Mesendoderm (in vitro differentiated cells): ENCODE results near the gene DNAJB5.
A peak's percentile ranks its signal among the peaks of the same experiment; 100 is the strongest.

Experiments used
- DNase-seq: peaks from one replicate; pipeline ENCODE4 v3.0.0; 2013
- H2AK5ac ChIP-seq: 2 replicates; pipeline ENCODE4 v1.6.1; 2013; ENCODE audit warnings: low read length, inconsistent platforms
- H2BK120ac ChIP-seq: 2 replicates; pipeline ENCODE4 v1.6.1; 2013; ENCODE audit warnings: low read depth, mild to moderate bottlenecking, low read length, moderate library complexity, mixed read lengths
- H2BK15ac ChIP-seq: replicated peaks from 2 replicates; pipeline ENCODE4 v1.6.1; 2013; ENCODE audit warnings: low read depth, mild to moderate bottlenecking, moderate library complexity
- H2BK5ac ChIP-seq: 2 replicates; pipeline ENCODE4 v1.6.1; 2013; ENCODE audit warnings: low read length, inconsistent platforms
- H3K18ac ChIP-seq: 2 replicates; pipeline ENCODE4 v1.6.1; 2013; ENCODE audit warnings: mild to moderate bottlenecking, low read length, mixed read lengths
- H3K23ac ChIP-seq: one replicate; pipeline ENCODE4 v1.6.1; 2013; ENCODE audit warnings: low read length
- H3K27ac ChIP-seq: 2 replicates; pipeline ENCODE4 v1.5.1; 2013; ENCODE audit warnings: low read depth, mild to moderate bottlenecking, inconsistent platforms, low read length, moderate library complexity
- H3K27me3 ChIP-seq: 2 replicates; pipeline ENCODE4 v1.6.1; 2013; ENCODE audit warnings: low read length, control low read depth, mild to moderate bottlenecking, inconsistent platforms; ENCODE audit not compliant: insufficient read depth, poor library complexity
- H3K36me3 ChIP-seq: 2 replicates; pipeline ENCODE4 v1.6.1; 2013; ENCODE audit warnings: low read length, inconsistent platforms; ENCODE audit not compliant: control insufficient read depth, insufficient read depth
- H3K4ac ChIP-seq: one replicate; pipeline ENCODE4 v1.6.1; 2013; ENCODE audit warnings: low read depth, mild to moderate bottlenecking, low read length, moderate library complexity
- H3K4me1 ChIP-seq: 2 replicates; pipeline ENCODE4 v1.6.1; 2013; ENCODE audit warnings: low read depth, low read length, inconsistent platforms; ENCODE audit not compliant: control insufficient read depth
- H3K4me2 ChIP-seq: 2 replicates; pipeline ENCODE4 v1.6.1; 2013; ENCODE audit warnings: low read length
- H3K4me3 ChIP-seq: 2 replicates; pipeline ENCODE4 v1.5.1; 2013; ENCODE audit warnings: mild to moderate bottlenecking, low read length
- H3K56ac ChIP-seq: one replicate; pipeline ENCODE4 v1.6.1; 2013; ENCODE audit warnings: low read length
- H3K79me1 ChIP-seq: 2 replicates; pipeline ENCODE4 v1.6.1; 2013; ENCODE audit warnings: low read length, inconsistent platforms
- H3K79me2 ChIP-seq: 2 replicates; pipeline ENCODE4 v1.6.1; 2013; ENCODE audit warnings: mild to moderate bottlenecking, low read length; ENCODE audit not compliant: control insufficient read depth, insufficient read depth
- H3K9ac ChIP-seq: 2 replicates; pipeline ENCODE4 v1.6.1; 2013; ENCODE audit warnings: low read length, inconsistent platforms
- H4K5ac ChIP-seq: one replicate; pipeline ENCODE4 v1.6.1; 2013; ENCODE audit warnings: low read length
- H4K8ac ChIP-seq: one replicate; pipeline ENCODE4 v1.6.1; 2013; ENCODE audit warnings: low read depth, mild to moderate bottlenecking, control low read depth, low read length, moderate library complexity
- WGBS: extraction: QIAGEN DNeasy Blood & Tissue Kit; methylation state at CpG from one replicate; pipeline ENCODE4 v1.1.7; 2013; ENCODE audit warnings: low lambda C conversion rate, missing lambda C conversion rate; ENCODE audit not compliant: insufficient coverage; ENCODE audit errors: extremely low coverage; 5-methylcytosine and 5-hydroxymethylcytosine counted together

Gene DNAJB5

GRCh38 chr9:34976992-34977391, 12.6 kb upstream of the DNAJB5 start:
- Histone ChIP-seq H3K27me3 (no peaks in the 10 kb centered on the region), H3K56ac (no peak overlapping the region), H3K79me1 (no peaks in the 10 kb centered on the region), H3K4me1 (no peaks in the 10 kb centered on the region), H3K4me2 (no peak overlapping the region), H3K79me2 (no peaks in the 10 kb centered on the region), H3K4ac (no peak overlapping the region), H3K36me3 (no peaks in the 10 kb centered on the region), H2BK5ac (no peak overlapping the region), H2AK5ac (no peak overlapping the region), H4K8ac (no peak overlapping the region), H3K18ac (no peak overlapping the region), H2BK120ac (no peak overlapping the region), H3K23ac (no peak overlapping the region), H3K4me3 (no peak overlapping the region), H4K5ac (no peak overlapping the region), H2BK15ac (no peak overlapping the region), H3K9ac (no peak overlapping the region), H3K27ac (no peak overlapping the region)
- WGBS: no CpG with 5 or more reads among the region's 11 CpGs
- no peak for DNase-seq

- no peak overlapping the region for H4K8ac ChIP-seq
- no peaks in the 10 kb centered on the region for H3K36me3 ChIP-seq
- no peaks in the 10 kb centered on the region for H3K79me1 ChIP-seq
- H3K56ac ChIP-seq: no peak overlapping the region
- no peak overlapping the region for H3K4me2 ChIP-seq
- no peak overlapping the region for H3K18ac ChIP-seq
- no peak for DNase-seq
- H2BK5ac ChIP-seq: no peak overlapping the region
- no peaks in the 10 kb centered on the region for H3K4me1 ChIP-seq
- H3K4me3 ChIP-seq: no peak overlapping the region
- no peaks in the 10 kb centered on the region for H3K27me3 ChIP-seq
- no peak overlapping the region for H4K5ac ChIP-seq
- H3K4ac ChIP-seq: no peak overlapping the region
- H2BK120ac ChIP-seq: no peak overlapping the region
- H3K27ac ChIP-seq: no peak overlapping the region
- H3K9ac ChIP-seq: no peak overlapping the region
- no peak overlapping the region for H3K23ac ChIP-seq
- WGBS: no CpG with 5 or more reads among the region's 11 CpGs
- no peak overlapping the region for H2AK5ac ChIP-seq
- no peak overlapping the region for H2BK15ac ChIP-seq
- no peaks in the 10 kb centered on the region for H3K79me2 ChIP-seq
Observed at GRCh38 chr9:34980181-34980761, 9.3 kb upstream of the DNAJB5 start.

GRCh38 chr9:34982361-34982760, 7.2 kb upstream of the DNAJB5 start:
- H3K79me1 ChIP-seq: no peaks in the 10 kb centered on the region
- H2AK5ac ChIP-seq: no peak overlapping the region
- no peaks in the 10 kb centered on the region for H3K36me3 ChIP-seq
- H3K27ac ChIP-seq: no peak overlapping the region
- no peak overlapping the region for H3K56ac ChIP-seq
- WGBS: no CpG with 5 or more reads among the region's 7 CpGs
- no peak overlapping the region for H3K23ac ChIP-seq
- H3K9ac ChIP-seq: no peak overlapping the region
- H4K8ac ChIP-seq: no peak overlapping the region
- H3K4me1 ChIP-seq: no peaks in the 10 kb centered on the region
- no peak overlapping the region for H2BK120ac ChIP-seq
- H3K4ac ChIP-seq: no peak overlapping the region
- H3K4me3 ChIP-seq: no peak overlapping the region
- H3K4me2 ChIP-seq: no peak overlapping the region
- H3K27me3 ChIP-seq: no peaks in the 10 kb centered on the region
- no peak overlapping the region for H4K5ac ChIP-seq
- H3K79me2 ChIP-seq: no peaks in the 10 kb centered on the region
- DNase-seq: no peak
- H3K18ac ChIP-seq: no peak overlapping the region
- no peak overlapping the region for H2BK15ac ChIP-seq
- no peak overlapping the region for H2BK5ac ChIP-seq

GRCh38 chr9:34983209-34983608, 6.3 kb upstream of the DNAJB5 start:
- no CpG with 5 or more reads among the region's 2 CpGs for WGBS
- Histone ChIP-seq H2AK5ac (no peak overlapping the region), H3K27me3 (no peaks in the 10 kb centered on the region), H3K18ac (no peak overlapping the region), H3K4me1 (no peaks in the 10 kb centered on the region), H4K8ac (no peak overlapping the region), H3K23ac (no peak overlapping the region), H3K4me3 (no peak overlapping the region), H3K36me3 (no peaks in the 10 kb centered on the region), H3K4me2 (no peak overlapping the region), H3K4ac (no peak overlapping the region), H3K56ac (no peak overlapping the region), H2BK120ac (no peak overlapping the region), H4K5ac (no peak overlapping the region), H3K9ac (no peak overlapping the region), H3K27ac (no peak overlapping the region), H3K79me2 (no peaks in the 10 kb centered on the region), H3K79me1 (no peaks in the 10 kb centered on the region), H2BK5ac (no peak overlapping the region), H2BK15ac (no peak overlapping the region)
- no peak for DNase-seq

GRCh38 chr9:34984049-34984448, 5.5 kb upstream of the DNAJB5 start:
- no peaks in the 10 kb centered on the region for H3K79me1 ChIP-seq
- peak; percentile 70 for DNase-seq

GRCh38 chr9:34985311-34985899, 4.1 kb upstream of the DNAJB5 start:
- no peak overlapping the region for H3K4ac ChIP-seq
- no peak overlapping the region for H3K18ac ChIP-seq
- no peak overlapping the region for H3K9ac ChIP-seq
- H3K4me1 ChIP-seq: no peaks in the 10 kb centered on the region
- no peaks in the 10 kb centered on the region for H3K79me1 ChIP-seq
- DNase-seq: peak; percentile 80
- no peak overlapping the region for H2BK15ac ChIP-seq
- H3K56ac ChIP-seq: no peak overlapping the region
- no peak overlapping the region for H2BK5ac ChIP-seq
- H3K27me3 ChIP-seq: no peaks in the 10 kb centered on the region
- no peak overlapping the region for H2BK120ac ChIP-seq
- H3K23ac ChIP-seq: no peak overlapping the region
- no peak overlapping the region for H4K5ac ChIP-seq
- no peak overlapping the region for H3K4me2 ChIP-seq
- H3K4me3 ChIP-seq: no peak overlapping the region
- H2AK5ac ChIP-seq: no peak overlapping the region
- no peak overlapping the region for H3K27ac ChIP-seq
- H3K79me2 ChIP-seq: no peaks in the 10 kb centered on the region
- no peaks in the 10 kb centered on the region for H3K36me3 ChIP-seq
- H4K8ac ChIP-seq: no peak overlapping the region
- WGBS: no CpG with 5 or more reads among the region's 7 CpGs

More at GRCh38 chr9:34984049-34984448, 5.5 kb upstream of the DNAJB5 start:
- Histone ChIP-seq H3K56ac (no peak overlapping the region), H3K27ac (no peak overlapping the region), H3K4me1 (no peaks in the 10 kb centered on the region), H2BK120ac (no peak overlapping the region), H3K27me3 (no peaks in the 10 kb centered on the region), H3K23ac (no peak overlapping the region), H2AK5ac (no peak overlapping the region), H4K8ac (no peak overlapping the region), H3K4me3 (no peak overlapping the region), H3K9ac (no peak overlapping the region), H3K4ac (no peak overlapping the region), H3K36me3 (no peaks in the 10 kb centered on the region), H3K79me2 (no peaks in the 10 kb centered on the region), H3K18ac (no peak overlapping the region), H2BK15ac (no peak overlapping the region), H4K5ac (no peak overlapping the region), H3K4me2 (no peak overlapping the region), H2BK5ac (no peak overlapping the region)
- no CpG with 5 or more reads among the region's 1 CpG for WGBS
